Mesothelial cell of epicardium (in vitro differentiated cells): ENCODE results near the gene IFI44. TPM values are rescaled to one million over a fixed set of nuclear protein-coding genes. Genes with fewer than 3 reads are reported as not detected.

Experiments
- DNase-seq, 2 experiments: peaks; one replicate each; pipeline ENCODE4 v3.0.0; 2021; ENCODE audit warnings: low spot score in 2 of 2; ENCODE audit not compliant: unreplicated experiment in 2 of 2
- H3K27ac Mint-ChIP-seq: 2 replicates; pipeline ENCODE4 v1.8.0; 2021; ENCODE audit warnings: mixed read lengths
- H3K27me3 Mint-ChIP-seq: 2 replicates; pipeline ENCODE4 v1.8.0; 2021; ENCODE audit warnings: low read depth, mixed read lengths
- H3K36me3 Mint-ChIP-seq: 2 replicates; pipeline ENCODE4 v1.8.0; 2021; ENCODE audit warnings: mixed read lengths
- H3K4me1 Mint-ChIP-seq: 2 replicates; pipeline ENCODE4 v1.8.0; 2021; ENCODE audit warnings: mixed read lengths
- H3K4me3 Mint-ChIP-seq: 2 replicates; pipeline ENCODE4 v1.8.0; 2021; ENCODE audit warnings: mild to moderate bottlenecking, moderate library complexity, mixed read lengths
- H3K9me3 Mint-ChIP-seq: 2 replicates; pipeline ENCODE4 v1.8.0; 2021; ENCODE audit warnings: mixed read lengths
- total RNA-seq: library from RNA; stranded (reverse); gene quantifications from 3 replicates; pipeline ENCODE4 v1.2.1, GENCODE V29; 2021
- TF ChIP-seq, protein P1 (sequence below): fragments of 200-600 bp; sonication (generic); IDR thresholded peaks from one replicate; pipeline ENCODE4 v1.5.0; 2021; ENCODE audit warnings: antibody characterized with exemption; ENCODE audit not compliant: unreplicated experiment

Gene IFI44
- total RNA-seq, 1 donor from 2014 or later: 94.3 TPM

GRCh38 chr1:78668427-78668826 lies 18.8 kb downstream of the IFI44 start:
- H3K27me3 Mint-ChIP-seq: peaks cover 51% of the 10 kb centered on the region
- H3K36me3 Mint-ChIP-seq: peaks cover 2% of the 10 kb centered on the region
- H3K27ac Mint-ChIP-seq: no peak overlapping the region
- no peaks in the 10 kb centered on the region for H3K9me3 Mint-ChIP-seq
- TF ChIP-seq, protein P1, sequence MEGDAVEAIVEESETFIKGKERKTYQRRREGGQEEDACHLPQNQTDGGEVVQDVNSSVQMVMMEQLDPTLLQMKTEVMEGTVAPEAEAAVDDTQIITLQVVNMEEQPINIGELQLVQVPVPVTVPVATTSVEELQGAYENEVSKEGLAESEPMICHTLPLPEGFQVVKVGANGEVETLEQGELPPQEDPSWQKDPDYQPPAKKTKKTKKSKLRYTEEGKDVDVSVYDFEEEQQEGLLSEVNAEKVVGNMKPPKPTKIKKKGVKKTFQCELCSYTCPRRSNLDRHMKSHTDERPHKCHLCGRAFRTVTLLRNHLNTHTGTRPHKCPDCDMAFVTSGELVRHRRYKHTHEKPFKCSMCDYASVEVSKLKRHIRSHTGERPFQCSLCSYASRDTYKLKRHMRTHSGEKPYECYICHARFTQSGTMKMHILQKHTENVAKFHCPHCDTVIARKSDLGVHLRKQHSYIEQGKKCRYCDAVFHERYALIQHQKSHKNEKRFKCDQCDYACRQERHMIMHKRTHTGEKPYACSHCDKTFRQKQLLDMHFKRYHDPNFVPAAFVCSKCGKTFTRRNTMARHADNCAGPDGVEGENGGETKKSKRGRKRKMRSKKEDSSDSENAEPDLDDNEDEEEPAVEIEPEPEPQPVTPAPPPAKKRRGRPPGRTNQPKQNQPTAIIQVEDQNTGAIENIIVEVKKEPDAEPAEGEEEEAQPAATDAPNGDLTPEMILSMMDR: no peak
- no peaks in the 10 kb centered on the region for H3K4me1 Mint-ChIP-seq
- DNase-seq: no peak
- no peak overlapping the region for H3K4me3 Mint-ChIP-seq

DNA sequence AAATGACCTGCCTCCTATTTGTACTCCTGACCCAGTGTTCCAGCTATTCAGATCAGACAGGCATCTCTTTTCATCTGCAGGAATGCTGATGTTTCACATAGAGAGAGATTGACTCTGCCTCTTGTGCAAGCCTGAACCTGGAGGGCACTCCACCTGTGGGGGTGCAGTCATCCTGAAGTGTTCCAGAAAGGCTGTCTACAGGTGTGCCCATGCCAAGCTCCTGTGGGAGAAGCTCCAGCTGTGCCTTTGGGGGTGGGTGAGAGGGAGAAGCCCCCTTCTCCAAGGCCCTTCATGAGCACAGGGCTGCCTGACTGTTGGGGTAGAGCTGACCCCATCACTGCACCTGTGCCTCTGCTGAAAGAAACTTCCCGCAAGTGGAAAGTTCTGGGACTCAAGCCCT lies 22.8 kb downstream of the IFI44 start:
- no peak overlapping the region for H3K27ac Mint-ChIP-seq
- H3K36me3 Mint-ChIP-seq: no peaks in the 10 kb centered on the region
- TF ChIP-seq, protein P1: no peak
- peaks cover 50% of the 10 kb centered on the region for H3K27me3 Mint-ChIP-seq
- DNase-seq: no peak
- H3K9me3 Mint-ChIP-seq: no peaks in the 10 kb centered on the region
- no peaks in the 10 kb centered on the region for H3K4me1 Mint-ChIP-seq
- H3K4me3 Mint-ChIP-seq: no peak overlapping the region

GRCh38 chr1:78673120-78673519 lies 23.5 kb downstream of the IFI44 start:
- H3K4me3 Mint-ChIP-seq: no peak overlapping the region
- no peaks in the 10 kb centered on the region for H3K4me1 Mint-ChIP-seq
- TF ChIP-seq, protein P1: no peak
- peaks cover 51% of the 10 kb centered on the region for H3K27me3 Mint-ChIP-seq
- no peak for DNase-seq
- no peaks in the 10 kb centered on the region for H3K36me3 Mint-ChIP-seq
- no peak overlapping the region for H3K27ac Mint-ChIP-seq
- no peaks in the 10 kb centered on the region for H3K9me3 Mint-ChIP-seq

GRCh38 chr1:78676347-78676982 lies 26.8 kb downstream of the IFI44 start:
- TF ChIP-seq, protein P1: peak; percentile 97
- no peaks in the 10 kb centered on the region for H3K4me1 Mint-ChIP-seq
- no peaks in the 10 kb centered on the region for H3K36me3 Mint-ChIP-seq
- H3K27ac Mint-ChIP-seq: no peak overlapping the region
- no peaks in the 10 kb centered on the region for H3K9me3 Mint-ChIP-seq
- peak in 1 of 2 experiments; percentile 44 for DNase-seq
- H3K27me3 Mint-ChIP-seq: peaks cover 54% of the 10 kb centered on the region
- H3K4me3 Mint-ChIP-seq: no peak overlapping the region

- TF ChIP-seq, protein P1: no peak
These were observed 27.4 kb downstream of the IFI44 start for GRCh38 chr1:78676993-78677392.

GRCh38 chr1:78677788-78678187 lies 28.2 kb downstream of the IFI44 start:
- H3K4me3 Mint-ChIP-seq: no peak overlapping the region
- H3K36me3 Mint-ChIP-seq: no peaks in the 10 kb centered on the region
- peaks cover 51% of the 10 kb centered on the region for H3K27me3 Mint-ChIP-seq
- no peak for DNase-seq
- no peaks in the 10 kb centered on the region for H3K4me1 Mint-ChIP-seq
- H3K9me3 Mint-ChIP-seq: no peaks in the 10 kb centered on the region
- TF ChIP-seq, protein P1: no peak
- no peak overlapping the region for H3K27ac Mint-ChIP-seq

More at GRCh38 chr1:78676993-78677392, 27.4 kb downstream of the IFI44 start:
- Mint-ChIP-seq H3K27ac (no peak overlapping the region), H3K4me3 (no peak overlapping the region), H3K9me3 (no peaks in the 10 kb centered on the region), H3K36me3 (no peaks in the 10 kb centered on the region), H3K4me1 (no peaks in the 10 kb centered on the region), H3K27me3 (peaks cover 53% of the 10 kb centered on the region)
- DNase-seq: no peak
